HG03469 (cell line): ENCODE results near the gene FGF14.

ENCODE experiments used
- ATAC-seq: cut with Tn5 transposase; IDR thresholded peaks from one replicate; pipeline ENCODE4 v1.9.1; 2021; ENCODE audit warnings: mild to moderate bottlenecking, moderate library complexity, moderate number of reproducible peaks; ENCODE audit not compliant: unreplicated experiment

Gene FGF14

GRCh38 chr13:102369302-102369701 is 32.5 kb downstream of the FGF14 start:
- ATAC-seq, result no peak

- ATAC-seq, result no peak
These were observed 34.0 kb downstream of the FGF14 start for GRCh38 chr13:102367836-102368235.

- ATAC-seq, result no peak
These were observed 40.7 kb downstream of the FGF14 start for GRCh38 chr13:102361113-102361512.

- ATAC-seq, result no peak
These were observed 42.6 kb downstream of the FGF14 start for GRCh38 chr13:102359264-102359663.

- ATAC-seq, result no peak
These were observed 46.6 kb downstream of the FGF14 start for GRCh38 chr13:102355251-102355650.

- no peak for ATAC-seq
These were observed 47.8 kb downstream of the FGF14 start for GRCh38 chr13:102354011-102354410.

GRCh38 chr13:102351521-102351920 is 50.3 kb downstream of the FGF14 start:
- no peak for ATAC-seq

- ATAC-seq, result no peak
These were observed 54.4 kb downstream of the FGF14 start for GRCh38 chr13:102347490-102347889.

- ATAC-seq, result no peak
These were observed 55.1 kb downstream of the FGF14 start for GRCh38 chr13:102346769-102347168.

- no peak for ATAC-seq
These were observed 57.4 kb downstream of the FGF14 start for GRCh38 chr13:102344410-102344809.

GRCh38 chr13:102333320-102334198 is 68.3 kb downstream of the FGF14 start:
- ATAC-seq, result no peak

- no peak for ATAC-seq
These were observed 72.9 kb downstream of the FGF14 start for GRCh38 chr13:102328909-102329308.

- no peak for ATAC-seq
These were observed 74.7 kb downstream of the FGF14 start for GRCh38 chr13:102327119-102327617.

- ATAC-seq, result no peak
These were observed 75.3 kb downstream of the FGF14 start for GRCh38 chr13:102326381-102327118.

- no peak for ATAC-seq
These were observed 76.5 kb downstream of the FGF14 start for GRCh38 chr13:102325321-102325720.

GRCh38 chr13:102323505-102323904 is 78.3 kb downstream of the FGF14 start:
- no peak for ATAC-seq

- ATAC-seq, result no peak
These were observed 78.8 kb downstream of the FGF14 start for GRCh38 chr13:102323012-102323411.

- no peak for ATAC-seq
These were observed 79.6 kb downstream of the FGF14 start for GRCh38 chr13:102322211-102322610.

GRCh38 chr13:102318233-102318632 is 83.6 kb downstream of the FGF14 start:
- ATAC-seq, result no peak

GRCh38 chr13:102317593-102317992 is 84.3 kb downstream of the FGF14 start:
- no peak for ATAC-seq

GRCh38 chr13:102316732-102317131 is 85.1 kb downstream of the FGF14 start:
- ATAC-seq, result no peak

- ATAC-seq, result no peak
These were observed 89.0 kb downstream of the FGF14 start for GRCh38 chr13:102312841-102313240.
